ENCODE measurements around the gene AIP.

The AIP gene

GRCh38 chr11:67494371-67495233 is 11.8 kb downstream of the AIP start:
- no peak for DNase-seq

DNA sequence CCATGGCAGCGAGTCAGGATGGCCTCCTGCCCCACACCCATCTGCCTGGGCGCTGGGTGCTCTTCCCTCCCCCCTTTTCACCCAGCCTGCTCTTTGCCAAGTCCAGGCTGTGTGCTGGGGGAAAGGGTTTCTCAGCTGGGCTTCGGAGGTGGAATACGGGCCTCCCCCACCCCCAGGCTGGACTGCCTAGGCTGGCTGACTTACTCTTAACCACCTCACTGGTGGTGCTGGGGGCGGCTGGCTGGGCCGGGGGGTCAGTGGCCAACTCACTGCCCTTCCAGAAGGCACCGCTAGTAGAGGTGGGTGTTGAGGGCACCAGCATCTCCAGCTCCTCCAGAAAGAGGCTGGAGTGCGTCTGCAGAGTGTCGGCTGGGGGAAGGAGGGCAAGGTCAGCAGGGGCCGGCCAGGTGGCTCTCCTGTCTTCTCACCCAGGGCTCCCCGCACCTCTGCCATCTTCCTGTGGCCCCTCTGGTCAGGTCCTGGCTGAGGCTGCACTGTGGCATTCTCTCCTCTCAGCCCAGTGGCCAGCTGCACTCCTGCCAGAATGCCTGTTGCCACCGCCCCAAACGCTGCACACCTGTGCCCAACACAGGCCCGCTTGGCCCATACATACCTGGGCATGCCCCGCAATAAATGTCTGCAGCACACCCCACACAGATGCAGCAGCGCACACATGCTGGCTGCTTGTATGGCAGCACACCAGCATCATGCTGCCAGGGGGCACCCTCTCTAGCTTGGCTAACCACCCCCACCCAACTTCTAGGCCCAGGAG is 12.6 kb downstream of the AIP start:
- DNase-seq, result no peak

- no peak for DNase-seq
These were observed 13.3 kb downstream of the AIP start for GRCh38 chr11:67496113-67496512.

- no peak for DNase-seq
These were observed 14.9 kb downstream of the AIP start for GRCh38 chr11:67497656-67498291.

- DNase-seq, result no peak
These were observed 15.7 kb downstream of the AIP start for GRCh38 chr11:67498544-67498972.

GRCh38 chr11:67499808-67500483 is 17.1 kb downstream of the AIP start:
- no peak for DNase-seq

GRCh38 chr11:67500484-67500821 is 17.6 kb downstream of the AIP start:
- DNase-seq, result no peak

- no peak for DNase-seq
These were observed 18.2 kb downstream of the AIP start for GRCh38 chr11:67500831-67501715.

DNA sequence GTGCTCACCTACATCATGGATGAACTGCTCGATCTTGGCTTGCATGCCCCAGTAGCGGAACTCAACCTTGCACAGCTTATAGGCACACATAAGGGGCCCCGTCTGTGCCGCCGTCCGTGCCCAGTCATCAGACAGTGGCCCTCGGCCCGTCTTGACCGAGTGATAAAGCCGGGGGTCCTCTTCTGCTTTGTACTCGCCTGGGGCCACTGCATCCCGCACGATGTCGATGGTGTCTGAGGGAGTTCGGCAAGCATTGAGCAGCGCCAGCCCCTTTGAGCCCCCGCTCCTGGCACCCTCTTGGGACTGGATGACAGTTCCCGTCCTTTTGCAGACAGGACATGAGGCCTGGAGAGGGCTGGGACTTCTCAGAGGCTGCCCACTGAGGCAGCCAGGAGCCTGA is 19.0 kb downstream of the AIP start:
- DNase-seq, result no peak

GRCh38 chr11:67502328-67502979 is 19.6 kb downstream of the AIP start:
- no peak for DNase-seq

DNA sequence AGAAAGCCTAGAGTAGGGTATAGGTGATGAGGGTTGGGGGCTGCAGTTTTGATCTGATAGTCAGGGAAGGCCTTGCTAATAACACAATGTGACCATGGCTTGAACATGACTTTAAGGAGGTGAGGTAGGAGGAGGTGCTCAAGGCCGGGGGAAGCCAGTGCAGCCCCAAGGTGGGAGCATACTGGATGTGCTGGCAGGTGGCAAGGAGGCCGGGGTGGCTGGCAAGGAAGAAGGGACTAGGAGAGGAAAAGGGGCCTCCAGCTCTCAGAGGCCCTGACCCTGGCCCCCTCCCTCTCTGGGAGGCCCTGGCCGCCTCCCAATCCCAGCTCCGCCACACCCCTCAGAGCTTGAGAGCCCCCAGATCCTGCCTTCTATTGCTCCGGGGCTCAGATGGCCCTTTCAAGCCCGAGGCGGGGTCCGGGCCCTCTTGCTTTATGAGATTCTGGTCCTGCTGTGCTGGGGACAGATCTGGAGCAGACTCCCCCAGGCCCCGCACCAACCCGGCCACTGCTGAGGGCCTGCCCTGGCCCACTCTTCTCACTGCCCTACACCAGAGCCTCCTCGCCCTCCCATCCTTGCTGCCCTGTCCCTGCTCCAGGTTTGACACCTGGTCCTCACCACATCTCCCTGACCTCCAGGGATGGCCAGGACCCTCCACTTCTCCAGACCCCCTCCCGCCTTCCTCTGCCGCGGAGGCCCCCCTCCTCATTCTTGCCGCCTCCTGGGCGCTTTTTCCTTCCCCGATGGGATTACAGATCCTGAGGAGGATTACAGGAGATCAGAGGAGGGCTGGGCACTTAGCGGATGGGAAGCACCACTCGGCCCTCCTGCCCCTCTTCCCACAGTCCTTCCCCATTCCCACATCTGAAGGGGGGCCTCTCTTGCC is 20.5 kb downstream of the AIP start:
- no peak for DNase-seq

DNA sequence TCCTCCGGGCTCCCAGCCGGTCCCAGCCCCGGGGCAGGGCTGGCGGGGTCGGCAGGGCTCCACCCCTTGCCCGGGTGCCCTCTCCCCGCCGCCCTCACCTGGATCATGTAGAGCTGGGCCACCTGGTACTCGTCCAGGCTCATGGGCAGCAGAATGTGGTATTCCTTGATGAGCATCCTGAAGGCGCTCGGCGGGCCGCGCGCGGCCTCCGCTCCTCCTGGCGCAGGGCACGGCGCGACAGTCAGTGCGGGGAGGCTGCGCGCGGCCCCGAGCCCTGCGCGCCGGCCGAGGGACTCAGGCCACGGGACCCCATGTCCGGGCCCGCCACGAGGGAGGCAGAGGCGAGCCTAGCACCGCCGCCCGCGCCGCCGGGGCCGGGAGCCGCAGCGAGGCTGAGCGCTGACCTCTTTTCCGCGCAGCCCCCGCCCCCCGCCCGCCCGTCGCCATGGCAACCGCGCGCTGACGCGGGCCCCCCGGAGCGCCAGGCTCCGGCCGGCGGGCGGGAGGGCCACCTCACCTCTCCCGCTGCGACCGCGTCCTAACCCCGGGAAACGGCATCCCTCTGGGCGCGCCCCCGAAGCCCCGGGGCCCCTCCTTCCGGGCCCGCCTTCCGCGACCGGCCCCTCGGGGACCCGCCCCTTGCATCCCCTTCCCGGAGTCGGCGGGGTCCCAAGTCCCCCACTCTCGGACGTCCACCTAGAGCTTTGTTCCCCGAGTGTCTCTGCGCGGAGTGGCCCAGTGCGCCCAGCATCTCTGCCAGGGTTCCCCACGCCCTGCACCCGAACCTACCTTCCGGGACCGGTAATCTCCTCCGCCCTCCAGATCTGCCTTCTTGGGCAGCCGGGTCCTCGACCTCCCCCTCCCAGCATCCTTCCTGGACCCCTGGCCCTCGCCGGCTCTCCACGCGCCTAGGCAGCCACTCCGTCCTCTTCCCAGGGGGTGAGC is 21.5 kb downstream of the AIP start:
- no peak for DNase-seq

DNA sequence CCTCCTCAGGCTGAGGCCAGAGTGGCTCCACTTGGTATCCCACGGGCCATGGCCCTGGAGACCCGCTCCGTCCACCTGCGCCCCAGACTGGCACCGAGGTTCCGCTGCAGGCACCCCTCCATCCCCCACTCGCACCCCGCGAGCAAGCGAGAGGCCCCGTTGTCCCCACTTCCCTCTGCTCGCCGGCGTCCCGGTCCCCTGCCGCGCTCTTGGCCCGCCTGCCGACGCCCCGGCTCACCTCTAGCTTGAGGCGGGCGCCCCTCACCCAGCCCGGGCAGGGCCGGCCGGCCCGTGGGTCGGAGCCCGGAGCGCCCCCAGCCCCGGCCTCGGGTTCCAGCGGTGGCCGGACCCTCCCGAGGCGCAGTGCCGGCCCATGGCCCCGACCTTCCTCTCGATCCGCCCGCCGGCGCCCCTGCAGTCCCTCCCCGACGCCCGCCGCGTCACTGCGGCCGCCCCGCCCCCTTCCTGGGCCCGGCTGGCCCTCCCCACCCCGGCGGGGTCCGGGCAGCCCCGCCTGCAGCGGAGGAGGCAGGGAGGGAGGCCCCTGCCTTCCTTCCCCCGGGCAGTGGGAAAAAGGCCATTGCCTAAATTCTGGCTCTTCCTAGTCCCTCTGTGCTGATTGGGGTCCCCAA is 22.2 kb downstream of the AIP start, which contains the start of gene PITPNM1:
TSS of gene PITPNM1 (minus strand) at position 414 of the 632 bp plus-strand sequence. CDS start 1,183 bp downstream, outside the sequence.
- DNase-seq, result peak; percentile 58

GRCh38 chr11:67505605-67506396 is 23.0 kb downstream of the AIP start:
- DNase-seq, result peak; percentile 69

DNA sequence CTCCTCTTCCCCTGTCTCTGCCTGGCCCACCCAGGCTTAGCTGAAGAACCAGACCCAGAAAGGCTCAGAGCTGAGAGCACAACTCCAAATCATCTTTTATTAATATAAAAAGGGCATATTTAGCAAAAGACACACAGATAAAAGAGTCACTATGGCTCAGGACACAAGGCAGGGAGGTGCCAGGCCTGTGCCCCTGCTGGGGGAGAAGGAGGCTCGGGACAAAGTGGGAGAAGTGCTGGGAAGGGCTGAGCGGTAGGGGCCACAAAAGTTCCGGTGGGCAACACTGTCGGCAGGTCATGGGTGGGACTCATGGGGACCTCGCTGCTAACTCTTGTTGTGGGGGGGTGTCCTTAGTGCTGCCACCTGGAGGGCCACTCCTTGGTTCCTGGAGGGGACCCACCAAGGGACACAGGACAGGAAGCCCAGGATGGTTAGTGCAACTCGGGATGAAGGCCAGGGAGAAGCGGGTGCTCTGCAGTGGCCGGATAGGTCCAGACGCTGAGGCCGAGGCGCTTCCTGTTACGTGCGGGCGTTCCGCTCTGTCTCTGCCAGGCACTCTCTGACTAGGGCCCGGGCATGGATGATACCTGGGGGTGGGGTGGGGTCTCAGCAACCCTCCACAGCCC is 23.7 kb downstream of the AIP start:
- DNase-seq, result peak; percentile 23

DNA sequence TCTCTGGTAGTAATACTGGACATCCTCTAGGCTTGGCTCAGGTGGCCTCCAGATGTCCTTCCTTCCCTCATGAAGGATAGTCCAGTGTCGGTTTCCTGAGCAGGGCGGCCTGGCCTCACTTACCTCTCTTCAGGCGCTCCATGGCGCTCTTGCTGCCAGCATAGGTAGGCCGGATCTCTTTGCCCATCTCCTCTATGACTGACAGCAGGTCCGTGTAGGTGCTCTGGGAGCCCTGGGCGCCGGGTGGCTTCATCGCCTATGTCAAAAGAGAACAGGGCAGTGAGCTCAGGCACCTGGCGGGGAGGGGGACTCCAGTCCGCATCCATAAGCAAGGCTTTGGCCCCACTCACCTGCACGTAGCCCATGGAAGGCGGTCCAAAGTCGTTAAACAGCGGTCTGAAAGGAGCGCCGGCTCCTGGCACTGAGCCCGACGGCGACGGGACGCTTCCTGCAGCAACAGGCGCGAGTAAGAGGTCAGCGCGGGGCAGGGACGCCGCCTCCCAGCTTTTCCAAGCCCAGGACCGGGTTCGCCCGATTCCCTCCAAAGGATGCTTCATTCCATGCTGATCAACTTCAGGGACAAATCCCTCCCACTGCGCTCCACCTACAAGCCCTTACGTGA is 24.5 kb downstream of the AIP start:
- no peak for DNase-seq

Measured in NK-92 treated with Interleukin-12 subunit alpha and Interleukin-12 subunit beta, amount 100 ng/mL, for 24 hours (cell line).